Mammary epithelial cell (primary cell): Measurements from ENCODE around the gene FH.

Source experiments
- CTCF ChIP-seq, 2 donors: IDR thresholded peaks in 1 of 2; conservative IDR thresholded peaks in 1 of 2; 2 replicates each; pipeline ENCODE4 v1.5.1; 2011 to 2012; ENCODE audit warnings: inconsistent platforms in 2 of 2, low read length in 2 of 2, mild to moderate bottlenecking in 2 of 2, control low read depth in 1 of 2, low read depth in 1 of 2; ENCODE audit not compliant: insufficient read depth in 1 of 2; ENCODE audit errors: extremely low read depth in 1 of 2
- EZH2 ChIP-seq: IDR thresholded peaks from 2 replicates; pipeline ENCODE4 v1.6.1; 2012; ENCODE audit warnings: low read length, inconsistent platforms, borderline replicate concordance

- TF ChIP-seq CTCF (conservative IDR thresholded peaks at IDR 0.05 in 1 of 2, IDR thresholded peaks at IDR 0.05 in 1 of 2; ENCODE audit: extremely low read depth in 1 of 2, insufficient read depth in 1 of 2, low read depth in 1 of 2, low read length in 2 of 2) (no peak), EZH2 (no peak)
Measured at GRCh38 chr1:241548008-241548407, 28.5 kb upstream of the FH start.
